HL-60 (cell line): Measurements from ENCODE around the gene UBN1.

Experiments used
- CTCF ChIP-seq: IDR thresholded peaks from one replicate; pipeline ENCODE4 v1.5.1; 2011; ENCODE audit warnings: low read length, control low read depth, inconsistent platforms; ENCODE audit not compliant: insufficient read depth
- SPI1 ChIP-seq: IDR thresholded peaks from 2 replicates; pipeline ENCODE4 v1.6.1; 2012; ENCODE audit warnings: low read depth, mild to moderate bottlenecking, borderline replicate concordance

DNA sequence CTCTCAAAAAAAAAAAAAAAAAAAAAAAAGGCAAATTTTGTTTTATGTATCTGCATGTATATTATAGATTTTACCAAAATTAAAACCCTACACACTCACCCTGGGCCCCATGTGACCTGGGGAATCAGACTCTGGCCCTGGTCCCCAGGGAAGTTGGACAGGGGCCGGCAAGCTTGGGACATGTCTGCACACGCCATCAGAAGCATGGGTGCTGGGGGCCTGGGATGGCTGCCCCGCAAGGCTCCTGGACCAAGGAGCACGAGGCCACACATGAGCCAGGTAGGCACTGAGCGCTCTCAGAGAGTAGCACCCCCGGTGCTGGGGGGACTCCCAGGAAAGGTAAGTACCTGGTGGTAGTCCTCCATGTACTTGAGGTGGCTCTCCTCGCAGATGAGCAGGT is 50.0 kb downstream of the UBN1 start:
- TF ChIP-seq CTCF (no peak), SPI1 (no peak)
